ENCODE results near the gene PHLPP1.

- TF ChIP-seq CTCF (IDR thresholded peaks at IDR 0.05): no peak
- TF ChIP-seq ZFX (IDR thresholded peaks at IDR 0.05; ENCODE audit: borderline replicate concordance): no peak
These were observed 21.7 kb upstream of the PHLPP1 start for GRCh38 chr18:62693659-62694058.

Data from 22Rv1 (cell line).